ENCODE results near the gene TMCO6.

DNA sequence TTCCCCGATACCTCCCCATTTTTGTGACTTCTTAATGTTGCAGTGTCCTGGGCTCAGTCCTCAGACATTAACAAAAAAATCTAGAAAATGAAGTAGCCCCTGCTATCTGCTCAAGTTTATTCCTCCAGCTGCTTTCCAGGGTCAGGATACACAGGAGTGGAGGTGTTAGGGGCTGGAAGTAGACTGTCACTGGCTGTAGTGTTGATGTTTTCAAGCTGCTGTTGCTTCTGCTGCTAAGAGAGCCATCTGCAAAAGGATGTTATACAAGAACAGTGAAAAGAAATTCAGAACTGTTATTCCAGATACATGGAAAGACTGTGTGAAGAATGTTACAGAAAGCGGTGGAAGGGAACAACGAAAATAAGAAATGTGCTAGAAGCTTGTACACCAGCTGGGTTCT lies 16.9 kb upstream of the TMCO6 start:
- TF ChIP-seq, protein P1, sequence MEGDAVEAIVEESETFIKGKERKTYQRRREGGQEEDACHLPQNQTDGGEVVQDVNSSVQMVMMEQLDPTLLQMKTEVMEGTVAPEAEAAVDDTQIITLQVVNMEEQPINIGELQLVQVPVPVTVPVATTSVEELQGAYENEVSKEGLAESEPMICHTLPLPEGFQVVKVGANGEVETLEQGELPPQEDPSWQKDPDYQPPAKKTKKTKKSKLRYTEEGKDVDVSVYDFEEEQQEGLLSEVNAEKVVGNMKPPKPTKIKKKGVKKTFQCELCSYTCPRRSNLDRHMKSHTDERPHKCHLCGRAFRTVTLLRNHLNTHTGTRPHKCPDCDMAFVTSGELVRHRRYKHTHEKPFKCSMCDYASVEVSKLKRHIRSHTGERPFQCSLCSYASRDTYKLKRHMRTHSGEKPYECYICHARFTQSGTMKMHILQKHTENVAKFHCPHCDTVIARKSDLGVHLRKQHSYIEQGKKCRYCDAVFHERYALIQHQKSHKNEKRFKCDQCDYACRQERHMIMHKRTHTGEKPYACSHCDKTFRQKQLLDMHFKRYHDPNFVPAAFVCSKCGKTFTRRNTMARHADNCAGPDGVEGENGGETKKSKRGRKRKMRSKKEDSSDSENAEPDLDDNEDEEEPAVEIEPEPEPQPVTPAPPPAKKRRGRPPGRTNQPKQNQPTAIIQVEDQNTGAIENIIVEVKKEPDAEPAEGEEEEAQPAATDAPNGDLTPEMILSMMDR (IDR thresholded peaks at IDR 0.05) = no peak
- no peak for TF ChIP-seq POLR2A (IDR thresholded peaks at IDR 0.05)
